Activated T-cell treated with anti-CD3 and anti-CD28 coated beads for 24 hours (primary cell): ENCODE data around the gene BAHCC1.
A peak's percentile ranks its signal among the peaks of the same experiment; 100 is the strongest.

Source experiments
- DNase-seq: peaks from one replicate; pipeline ENCODE4 v3.0.0-alpha.2; 2020; ENCODE audit warnings: low read depth

The BAHCC1 gene

DNA sequence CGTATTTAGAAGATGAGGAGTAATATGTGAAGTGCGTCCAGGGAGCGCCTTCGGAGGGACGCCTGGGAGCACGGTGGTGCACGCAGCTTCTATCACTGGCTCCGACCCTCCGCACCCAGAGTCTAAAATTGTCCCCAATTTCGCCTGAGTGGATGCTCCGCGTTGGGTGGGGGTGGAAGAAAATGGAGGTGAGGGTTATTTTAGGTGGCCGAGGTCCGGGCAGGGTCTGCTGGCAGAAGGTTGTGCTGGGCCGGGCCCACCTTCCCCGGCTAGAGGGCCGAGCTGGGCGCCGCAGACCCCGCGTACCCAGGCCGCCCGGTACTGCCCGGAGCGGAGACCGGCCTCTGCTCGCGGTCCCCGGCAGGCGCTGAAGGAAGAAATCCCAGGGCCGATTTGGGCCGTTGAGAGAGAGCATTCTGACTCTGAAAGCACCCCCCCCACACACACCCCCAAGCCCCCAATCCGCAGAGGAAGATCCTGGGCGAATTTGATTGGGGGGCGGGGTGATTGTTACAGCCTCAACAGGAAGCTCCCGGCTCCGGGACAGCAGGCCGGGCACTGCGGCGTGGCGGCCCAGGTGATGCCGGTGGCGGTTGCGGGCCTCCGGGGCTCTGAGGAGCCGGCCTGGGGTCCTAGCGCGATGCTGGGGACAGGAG lies 3.0 kb downstream of the BAHCC1 start:
- DNase-seq, result no peak

DNA sequence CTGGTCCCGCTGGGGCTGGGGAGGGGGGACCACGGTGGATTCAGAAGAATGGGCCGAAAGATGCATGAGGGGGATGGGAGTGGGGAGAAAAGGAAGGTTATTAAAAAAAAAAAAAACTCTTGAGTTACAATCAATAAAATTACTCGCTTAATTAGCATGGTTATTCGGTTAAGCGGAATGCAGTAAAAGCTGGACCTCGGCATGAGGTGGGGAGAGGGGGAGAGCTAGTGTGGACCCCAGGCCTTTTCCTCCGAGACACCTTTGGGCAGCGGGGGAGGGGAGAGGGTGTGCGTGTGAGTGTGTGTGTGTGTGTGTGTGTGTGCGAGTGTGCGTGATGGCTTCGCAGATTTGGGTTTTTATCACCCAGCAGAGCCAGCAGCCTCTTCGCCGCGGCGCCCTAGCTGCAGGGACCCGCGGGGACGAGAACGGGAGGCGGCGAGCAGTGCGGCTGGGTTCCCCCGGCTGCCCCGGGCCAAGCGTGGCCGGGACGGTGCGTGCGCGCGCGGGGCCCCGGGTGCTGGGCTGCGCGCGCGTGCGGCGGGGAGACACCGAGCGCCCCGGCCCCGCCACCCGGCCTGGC lies 3.7 kb downstream of the BAHCC1 start:
- DNase-seq, result no peak

DNA sequence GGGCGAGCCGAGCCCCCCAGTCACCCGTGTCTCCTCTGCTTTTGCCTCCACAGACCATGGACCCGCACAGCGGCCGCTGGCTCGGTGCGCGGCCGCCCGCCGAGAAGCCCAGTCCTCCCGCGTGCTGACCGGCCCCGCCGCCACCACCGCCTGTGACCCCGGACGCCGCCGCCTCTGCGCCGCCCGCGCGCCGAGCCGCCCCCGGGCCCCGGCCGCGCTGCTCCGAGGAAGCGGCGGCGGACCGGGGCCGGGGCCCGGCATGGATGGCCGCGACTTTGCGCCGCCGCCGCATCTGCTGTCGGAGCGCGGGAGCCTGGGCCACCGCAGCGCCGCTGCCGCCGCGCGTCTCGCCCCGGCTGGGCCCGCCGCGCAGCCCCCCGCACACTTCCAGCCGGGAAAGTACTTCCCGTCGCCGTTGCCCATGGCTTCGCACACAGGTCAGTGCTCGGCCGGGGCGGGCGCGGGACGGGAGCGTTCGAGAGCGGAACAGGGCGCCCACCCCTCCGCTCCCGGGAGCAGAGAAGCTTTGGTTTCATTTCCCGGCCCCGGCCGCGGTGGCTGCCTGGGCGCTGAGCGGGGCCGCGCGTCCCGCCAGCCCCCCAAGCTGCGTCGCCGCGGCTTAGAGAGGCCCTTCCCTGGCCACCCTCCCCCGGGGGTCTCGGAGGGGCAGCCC lies 4.4 kb downstream of the BAHCC1 start:
- DNase-seq, result no peak

DNA sequence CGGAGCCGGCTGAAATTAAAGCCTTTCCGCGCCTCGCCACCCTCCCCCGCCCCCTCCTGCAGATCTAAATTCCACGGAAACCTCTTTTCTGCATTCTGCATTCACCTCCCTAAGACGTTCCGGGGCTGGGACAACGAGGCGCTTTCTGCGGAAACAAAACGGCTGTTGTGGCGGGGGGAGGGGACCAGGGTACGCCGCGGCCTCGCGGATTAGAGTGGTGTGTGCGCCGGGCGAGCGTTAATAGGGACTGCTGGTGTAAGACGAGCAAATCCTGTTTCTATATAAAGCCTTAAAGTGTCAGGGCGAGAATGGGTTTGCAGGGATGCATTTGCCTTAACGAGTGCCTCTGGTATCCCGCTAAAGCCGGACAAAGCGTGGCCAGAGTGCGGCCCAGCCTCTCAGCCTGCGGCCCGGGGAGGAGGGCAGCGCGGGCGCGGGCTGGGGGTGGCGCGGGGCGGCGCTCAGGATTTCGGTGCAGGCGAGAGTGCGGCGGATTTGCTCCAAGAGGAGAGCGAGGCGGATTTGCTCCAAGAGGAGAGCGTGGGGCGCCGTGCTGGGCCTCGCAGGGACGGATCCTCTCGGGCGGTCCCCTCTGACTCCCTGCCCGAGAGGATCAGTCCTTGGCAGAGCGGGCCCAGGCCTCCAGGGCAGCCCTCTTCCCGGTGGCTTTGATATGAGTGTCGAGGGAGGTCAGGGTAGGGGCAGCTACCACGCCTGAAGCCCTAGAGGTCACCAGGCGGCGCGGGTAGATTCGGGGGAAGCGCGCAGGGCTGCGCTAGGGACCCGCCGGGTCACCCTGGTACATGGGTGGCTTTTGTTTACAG lies 5.1 kb downstream of the BAHCC1 start:
- DNase-seq, result no peak

DNA sequence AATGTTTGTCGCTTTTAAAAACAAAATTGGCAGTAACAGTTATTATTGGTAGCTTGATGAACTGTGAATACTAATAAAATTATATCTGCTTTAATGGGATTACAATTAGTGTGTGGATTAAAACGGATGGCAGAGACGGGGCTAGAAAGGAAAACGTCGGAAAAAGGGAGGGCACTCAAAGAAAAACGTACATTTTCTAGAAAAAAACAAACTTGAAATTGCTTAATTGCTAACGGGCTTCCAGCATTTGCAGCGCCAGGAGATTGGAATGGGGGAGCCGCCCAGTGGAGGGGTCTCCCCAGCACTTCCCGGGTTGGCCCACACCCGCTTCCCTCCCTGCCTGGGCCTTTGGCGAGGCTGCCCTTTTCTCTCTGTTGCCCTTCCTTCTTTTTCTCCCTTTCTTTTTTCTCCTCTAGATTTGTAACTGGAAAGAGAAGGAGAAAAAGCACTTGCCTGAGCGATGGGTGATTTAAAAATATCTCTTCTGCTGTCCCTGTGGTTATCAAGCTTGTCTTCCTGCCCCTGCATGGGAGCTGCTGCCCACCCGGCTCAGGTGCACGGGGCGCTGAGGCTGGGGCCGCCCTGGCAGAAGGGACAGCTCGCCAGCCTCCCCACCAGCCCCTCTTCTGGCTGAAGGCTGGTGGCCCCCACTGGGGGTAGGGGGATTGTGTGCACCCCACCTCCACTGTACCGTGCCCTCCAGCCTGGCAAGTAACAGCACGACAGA lies 5.9 kb downstream of the BAHCC1 start:
- DNase-seq, result no peak

DNA sequence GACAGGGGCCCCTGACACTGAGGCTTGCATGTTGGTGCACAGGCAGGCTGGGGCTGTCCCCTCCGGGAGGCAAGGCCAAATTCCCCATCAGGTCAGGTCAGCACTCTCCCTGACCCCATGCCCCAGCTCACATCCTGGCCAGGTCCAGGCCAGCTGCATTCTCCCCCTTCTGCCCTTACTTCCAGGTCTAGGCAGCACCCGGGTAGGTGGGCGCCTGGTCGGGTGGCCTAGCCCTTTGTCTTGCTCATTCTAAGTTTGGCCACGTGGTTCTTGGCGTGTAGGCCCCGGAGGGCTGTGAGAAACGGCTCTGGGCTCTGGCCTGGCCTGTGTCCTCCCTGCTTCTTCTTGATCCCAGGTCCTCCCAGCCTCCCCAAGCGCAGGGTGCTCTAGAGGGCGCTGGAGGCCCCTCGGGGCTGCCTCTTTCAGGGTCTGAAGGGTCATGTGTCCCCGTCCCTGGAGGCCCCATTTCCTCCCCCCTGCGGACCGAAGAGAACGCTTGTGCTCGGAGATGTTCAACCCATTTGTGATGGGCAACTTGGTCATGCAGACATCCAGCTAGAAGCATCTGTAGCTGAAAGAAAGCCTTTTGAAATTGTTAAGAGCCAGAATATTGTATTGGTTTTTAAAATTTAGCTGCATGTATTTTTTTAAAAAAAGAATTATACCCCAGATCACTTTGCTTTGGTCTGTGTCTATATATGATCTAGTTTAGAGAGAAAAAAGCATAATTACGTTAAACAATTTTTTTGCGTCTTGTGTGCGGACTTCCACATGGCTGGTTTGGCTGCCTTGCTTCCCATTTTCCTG lies 6.7 kb downstream of the BAHCC1 start:
- no peak for DNase-seq

DNA sequence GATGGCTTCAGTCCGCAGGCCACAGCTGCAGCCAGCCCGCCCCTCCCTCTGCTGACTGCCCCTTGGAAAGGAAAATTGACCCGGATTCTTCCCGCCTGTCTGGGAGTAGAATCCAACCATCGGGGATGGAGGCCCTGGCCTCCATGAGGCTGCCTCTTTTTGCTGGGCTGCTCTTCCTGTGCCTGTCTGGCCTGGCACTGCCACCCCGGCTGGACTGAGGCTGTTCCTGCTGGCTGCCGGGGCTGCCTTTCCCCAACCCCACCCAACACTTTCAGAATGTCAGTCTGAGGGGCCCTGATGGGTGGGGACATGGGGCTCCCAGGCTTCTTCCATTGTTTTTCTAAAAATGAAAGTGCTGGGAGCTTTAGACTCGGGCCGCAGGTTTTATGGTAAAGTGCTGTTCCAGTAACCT lies 7.3 kb downstream of the BAHCC1 start:
- DNase-seq, result no peak

DNA sequence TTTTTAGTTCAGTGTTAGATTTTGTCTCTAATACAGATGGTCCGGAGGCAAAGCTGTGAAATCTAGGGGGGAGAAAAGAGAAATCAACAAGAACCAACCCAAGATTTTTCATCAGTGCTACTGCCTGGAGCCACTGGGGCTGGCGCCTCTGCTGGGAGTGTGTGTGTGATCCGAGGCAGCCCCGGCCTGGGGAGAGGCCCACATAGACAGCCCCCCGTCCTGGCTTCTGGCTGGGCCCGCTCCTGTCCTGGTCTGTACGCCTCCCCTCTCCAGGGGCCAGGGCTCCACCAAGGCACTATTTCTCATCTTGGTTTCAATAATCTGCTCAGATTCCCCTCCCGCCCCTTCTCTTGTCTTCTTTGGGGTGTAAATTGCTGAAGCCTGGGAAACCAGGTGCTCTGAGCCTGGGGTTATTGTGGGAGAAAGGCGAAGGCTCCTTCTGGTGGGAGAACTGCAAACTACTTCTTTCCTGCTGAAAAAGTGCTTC lies 7.8 kb downstream of the BAHCC1 start:
- no peak for DNase-seq

DNA sequence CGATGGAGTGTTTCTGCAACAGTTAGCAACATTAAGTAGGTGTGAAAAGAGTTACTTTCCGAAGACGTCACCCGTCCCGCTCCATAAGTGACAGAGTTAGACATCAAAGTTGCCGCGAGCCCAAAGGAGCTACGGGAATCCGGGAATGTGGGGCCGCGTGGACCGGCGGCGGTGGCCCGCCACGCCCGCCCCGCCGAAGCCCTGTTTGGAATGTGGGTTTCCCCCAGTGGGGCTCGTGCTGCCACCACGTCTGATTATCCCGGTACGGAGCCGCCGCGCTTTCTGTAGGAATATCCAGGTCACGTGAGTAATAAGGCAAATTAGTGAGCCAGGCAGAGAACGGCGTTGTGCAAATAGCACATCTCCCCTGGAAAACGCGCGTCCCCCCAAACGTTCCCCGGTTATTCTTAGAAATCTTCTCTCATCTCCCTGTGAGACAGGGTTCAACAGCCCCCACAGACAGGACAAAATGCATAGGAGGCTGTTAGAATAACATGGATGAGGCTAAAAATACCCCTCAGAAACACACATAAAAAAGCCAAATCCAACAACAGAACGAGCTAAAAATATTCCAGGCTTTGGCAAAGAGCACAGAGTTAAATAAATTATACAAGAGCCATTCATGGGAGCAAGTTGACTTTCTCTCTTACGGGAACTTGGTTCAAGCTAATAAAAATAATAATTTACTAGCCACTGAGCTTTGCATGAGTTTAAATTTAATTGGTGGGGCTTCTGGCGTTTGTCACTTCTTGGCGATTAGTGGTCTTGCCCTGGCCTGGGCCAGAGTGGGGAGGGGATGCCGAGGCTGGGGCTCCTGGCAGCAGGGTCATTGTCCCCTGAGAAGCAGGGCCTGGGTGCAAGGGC lies 8.6 kb downstream of the BAHCC1 start:
- DNase-seq, result no peak

DNA sequence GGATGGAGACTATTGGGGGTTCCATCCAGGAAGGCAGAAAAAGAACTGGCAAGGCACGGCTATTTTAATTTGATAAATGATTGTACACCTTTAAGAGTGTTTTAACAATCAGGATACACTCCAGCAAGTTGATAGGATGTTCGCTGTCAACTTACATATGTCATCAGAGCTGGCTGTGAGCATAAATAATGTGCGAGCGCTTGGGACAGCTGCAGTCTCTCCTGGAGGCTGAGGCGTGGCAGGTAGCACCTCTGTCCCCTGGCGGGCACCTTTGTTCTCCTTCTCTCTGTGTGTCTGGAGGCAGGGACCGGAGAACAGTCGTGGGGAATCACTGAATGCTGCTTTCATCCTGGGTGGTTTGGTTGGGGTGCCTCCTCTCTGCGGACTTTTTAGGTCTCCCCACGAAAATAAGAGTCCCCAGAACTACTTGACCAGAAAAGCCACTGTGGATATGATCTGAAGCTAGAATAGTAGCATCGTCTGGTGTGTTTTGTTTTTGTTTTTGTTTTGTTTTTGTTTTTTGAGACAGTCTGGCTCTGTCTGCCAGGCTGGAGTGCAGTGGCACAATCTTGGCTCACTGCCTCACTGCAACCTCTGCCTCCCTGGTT lies 9.4 kb downstream of the BAHCC1 start:
- no peak for DNase-seq

DNA sequence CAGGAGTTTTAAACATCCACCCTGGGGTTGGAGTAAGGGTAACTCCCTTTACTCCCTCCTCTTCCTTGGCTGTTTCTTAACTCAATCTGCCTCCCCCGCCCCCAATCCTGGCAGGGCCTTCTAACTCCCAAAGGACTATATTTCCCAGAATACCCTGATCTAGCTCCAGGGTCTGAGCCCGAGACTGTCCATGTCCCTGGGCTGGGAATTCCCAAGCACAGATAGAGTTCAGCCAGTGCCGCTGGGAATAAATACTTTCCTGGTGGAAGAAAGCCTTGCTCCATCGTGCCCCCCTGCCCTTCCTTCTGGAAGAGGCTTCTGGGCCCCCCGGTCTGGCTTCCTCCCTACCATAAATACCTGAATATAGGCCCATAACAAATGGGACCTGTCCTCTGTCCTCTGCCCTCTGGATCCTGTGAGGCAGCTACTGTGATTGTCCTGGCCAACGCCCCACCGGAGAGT lies 10.2 kb downstream of the BAHCC1 start:
- no peak for DNase-seq

DNA sequence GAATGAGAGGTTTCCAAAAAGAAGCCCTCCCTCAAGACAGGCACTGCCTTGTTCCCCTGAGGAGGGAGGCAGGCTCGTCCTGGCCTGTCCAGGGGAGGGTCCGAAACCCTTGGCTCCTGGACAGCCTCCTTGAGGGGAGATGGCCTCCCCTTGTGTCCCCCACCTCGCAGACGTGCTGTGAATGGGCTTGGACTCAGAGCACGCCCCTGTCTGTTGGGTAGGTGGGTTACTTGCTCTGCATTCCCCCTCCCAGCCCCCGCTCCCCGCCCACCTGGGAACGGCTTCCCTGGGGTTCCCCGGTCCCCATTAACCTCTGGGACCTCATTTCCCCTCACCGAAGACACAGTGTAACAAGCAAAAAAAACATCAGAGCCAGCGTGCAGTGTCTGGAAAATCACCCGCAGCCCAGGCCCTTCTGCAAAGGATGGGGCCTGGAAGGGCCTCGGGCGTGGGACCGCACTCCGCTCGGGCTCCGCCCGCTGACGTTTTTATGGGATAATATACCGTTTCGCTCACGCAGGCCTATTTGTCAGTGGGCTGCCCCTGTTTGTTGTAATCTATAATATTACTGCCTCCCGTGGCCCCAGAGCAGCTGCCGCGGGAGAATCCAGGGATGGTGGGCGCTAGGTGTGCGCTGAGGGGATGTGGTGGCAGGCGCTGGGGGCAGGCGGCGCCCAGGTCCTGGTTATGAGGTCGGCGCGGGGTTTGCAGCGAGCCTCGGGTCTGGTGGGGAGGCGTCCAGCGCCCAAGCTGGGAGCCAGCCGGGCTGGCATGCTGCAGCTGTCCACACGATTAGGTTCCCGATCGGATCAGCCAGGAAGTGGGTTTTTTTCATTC lies 11.1 kb downstream of the BAHCC1 start:
- no peak for DNase-seq

DNA sequence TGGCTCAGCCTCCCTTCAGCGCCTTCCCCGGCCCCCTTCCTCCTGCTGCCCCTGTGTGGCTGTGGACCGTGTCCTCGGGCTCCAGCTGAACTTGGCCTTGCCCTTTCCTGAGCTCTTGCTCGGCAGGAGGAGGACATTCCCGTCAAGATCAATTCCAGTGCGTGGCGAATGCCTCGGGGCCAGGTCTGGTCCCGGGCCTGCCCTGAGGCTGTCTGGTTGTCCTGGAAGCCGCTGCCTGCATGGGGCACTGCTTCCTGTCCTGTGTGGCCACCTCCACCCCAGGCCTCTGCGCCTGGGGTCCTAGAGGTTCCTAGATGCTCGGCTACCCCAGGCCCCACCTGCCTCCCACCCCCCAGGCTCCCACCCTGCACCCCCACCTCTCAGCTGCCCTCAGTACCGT lies 12.8 kb downstream of the BAHCC1 start:
- no peak for DNase-seq

DNA sequence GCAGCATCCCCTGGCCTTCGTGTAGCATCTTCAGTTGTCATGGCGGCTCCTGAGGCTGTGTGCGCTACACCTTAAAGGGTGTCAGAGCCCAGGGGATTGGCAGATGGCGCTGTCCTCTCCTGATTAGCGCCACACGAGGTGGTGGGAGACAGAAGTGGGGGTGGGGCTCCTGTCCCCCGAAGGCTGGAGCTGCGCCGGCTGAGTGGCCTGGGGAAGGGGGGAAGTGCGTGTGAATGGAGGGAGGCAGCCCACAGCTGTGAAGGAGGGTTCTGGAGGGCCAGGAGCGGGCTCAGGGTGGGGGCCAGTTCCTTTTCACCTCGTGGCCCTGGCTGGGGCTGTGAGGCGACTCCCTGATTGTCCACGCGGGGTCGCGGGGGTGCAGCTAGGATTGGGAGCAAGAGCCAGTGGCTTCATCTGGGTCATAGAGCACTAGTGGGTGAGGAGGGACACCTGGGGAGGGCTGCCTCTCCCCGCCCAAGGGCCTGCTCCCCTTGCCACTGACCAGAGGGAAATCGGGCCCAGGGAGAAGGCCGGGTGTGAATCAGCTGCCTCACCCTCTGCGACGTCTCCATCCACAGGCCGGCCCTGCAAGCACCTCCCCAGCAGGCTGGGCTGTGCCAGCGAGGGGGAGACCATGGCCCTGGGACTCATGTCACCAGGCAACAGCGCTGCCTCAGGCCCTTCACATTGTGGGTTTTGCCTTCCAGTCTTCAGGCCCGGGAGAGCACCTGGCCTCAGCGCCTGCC lies 14.1 kb downstream of the BAHCC1 start:
- no peak for DNase-seq

DNA sequence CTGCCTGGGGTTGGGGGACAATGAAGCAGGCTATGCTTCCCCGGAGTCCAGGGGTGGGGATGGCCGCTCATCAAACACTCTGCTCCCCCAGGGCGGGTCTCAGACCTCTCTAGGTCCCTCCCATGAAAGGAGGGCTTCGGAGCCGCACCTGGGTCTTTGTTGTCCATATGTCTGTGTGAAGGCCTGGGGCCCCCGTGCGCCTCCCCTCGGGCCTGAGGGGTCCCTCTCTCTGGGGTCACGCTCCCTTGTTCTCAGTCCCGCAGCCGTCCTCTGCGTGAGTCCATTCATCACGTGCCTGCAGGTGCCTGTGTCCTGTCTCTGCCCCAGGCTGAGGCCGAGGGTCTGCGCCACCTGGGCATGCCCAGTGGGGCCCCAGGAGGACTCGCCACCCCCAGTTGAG lies 15.6 kb downstream of the BAHCC1 start:
- no peak for DNase-seq

DNA sequence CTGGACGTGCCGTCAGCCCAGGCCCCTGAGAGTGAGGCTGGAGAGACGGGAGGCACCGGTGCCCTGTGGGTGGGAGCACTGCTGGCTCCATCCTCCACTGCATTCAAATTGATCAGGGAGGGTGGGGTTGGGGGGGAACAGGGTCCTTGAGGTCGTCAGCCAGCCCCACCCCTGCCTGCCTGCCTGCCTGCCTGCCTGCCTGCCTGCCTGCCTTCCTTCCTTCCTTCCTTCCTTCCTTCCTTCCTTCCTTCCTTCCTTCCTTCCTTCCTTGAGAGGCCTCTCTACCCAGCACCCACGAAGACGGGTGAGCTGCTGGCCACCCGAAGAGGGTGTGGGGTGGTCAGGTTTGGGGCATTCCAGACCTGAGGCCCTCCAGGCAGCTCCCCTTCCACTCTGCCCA lies 16.0 kb downstream of the BAHCC1 start:
- DNase-seq, result no peak

DNA sequence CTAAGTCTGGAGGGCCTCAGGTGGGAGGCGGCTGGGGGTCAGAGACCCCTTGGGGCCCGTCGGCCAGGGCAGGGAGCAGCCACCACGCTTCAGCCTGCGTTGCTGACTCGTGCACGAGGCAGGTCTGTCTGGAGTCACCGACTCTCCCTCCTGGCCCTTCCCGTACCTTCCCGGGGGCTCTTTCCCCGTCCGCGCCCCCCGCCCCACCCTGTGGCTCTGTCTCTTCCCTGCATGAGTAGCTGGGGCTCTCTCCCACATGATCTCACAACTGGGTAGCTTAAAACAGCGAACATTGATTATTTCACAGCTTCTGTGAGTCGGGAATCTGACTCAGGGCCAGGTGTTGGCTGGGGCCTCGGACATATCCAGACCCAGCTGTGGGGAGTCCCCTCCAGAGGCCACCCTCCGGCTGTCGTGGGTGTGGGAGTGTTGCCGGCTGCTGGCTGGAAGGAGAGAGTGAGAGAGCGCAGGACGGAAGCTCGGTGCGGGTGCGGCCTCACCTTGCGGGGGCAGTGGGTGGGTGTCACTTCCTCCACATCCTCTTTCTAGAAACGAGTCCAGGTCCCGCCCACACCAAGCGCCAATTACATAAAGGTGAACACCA lies 17.3 kb downstream of the BAHCC1 start:
- DNase-seq, result peak; percentile 39
